OCI-M1 (cell line): ENCODE data around the gene INPP5A.
"Not testable (repeated sequence)": the region's sequence is repeated elsewhere in the genome, so short reads cannot be mapped to it uniquely, and the experiment has no call there.

Source experiments
- DNase-seq: peaks from one replicate; lab custom pipeline; 2025; lab: John Stamatoyannopoulos, UW

INPP5A gene

DNA sequence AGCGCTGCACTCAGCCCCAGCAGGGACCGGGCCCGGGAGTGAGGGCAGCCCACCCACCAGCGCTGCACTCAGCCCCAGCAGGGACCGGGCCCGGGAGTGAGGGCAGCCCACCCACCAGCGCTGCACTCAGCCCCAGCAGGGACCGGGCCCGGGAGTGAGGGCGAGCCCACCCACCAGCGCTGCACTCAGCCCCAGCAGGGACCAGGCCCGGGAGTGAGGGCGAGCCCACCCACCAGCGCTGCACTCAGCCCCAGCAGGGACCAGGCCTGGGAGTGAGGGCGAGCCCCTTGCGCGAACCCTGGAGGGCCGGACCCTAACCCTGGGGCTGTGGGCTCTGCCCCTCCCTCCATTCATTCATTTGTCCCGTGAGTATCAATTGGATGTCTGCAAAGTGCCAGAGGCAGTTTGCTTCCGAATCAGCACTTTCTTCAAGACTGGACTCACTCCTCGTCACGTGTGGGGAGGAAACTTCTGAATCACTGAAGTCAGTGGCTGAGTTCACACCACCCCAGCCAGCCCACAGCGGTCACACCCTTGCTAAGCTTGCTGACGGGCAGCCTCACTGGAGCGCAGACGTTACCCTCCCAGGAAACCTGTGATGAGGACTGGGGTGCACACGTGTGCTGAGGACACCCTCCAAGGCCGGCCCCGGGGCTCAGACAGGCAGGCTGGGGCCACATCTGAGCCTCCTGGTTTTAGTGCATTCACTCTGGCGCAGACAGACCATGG lies 205.8 kb downstream of the INPP5A start:
- not testable (repeated sequence) for DNase-seq

DNA sequence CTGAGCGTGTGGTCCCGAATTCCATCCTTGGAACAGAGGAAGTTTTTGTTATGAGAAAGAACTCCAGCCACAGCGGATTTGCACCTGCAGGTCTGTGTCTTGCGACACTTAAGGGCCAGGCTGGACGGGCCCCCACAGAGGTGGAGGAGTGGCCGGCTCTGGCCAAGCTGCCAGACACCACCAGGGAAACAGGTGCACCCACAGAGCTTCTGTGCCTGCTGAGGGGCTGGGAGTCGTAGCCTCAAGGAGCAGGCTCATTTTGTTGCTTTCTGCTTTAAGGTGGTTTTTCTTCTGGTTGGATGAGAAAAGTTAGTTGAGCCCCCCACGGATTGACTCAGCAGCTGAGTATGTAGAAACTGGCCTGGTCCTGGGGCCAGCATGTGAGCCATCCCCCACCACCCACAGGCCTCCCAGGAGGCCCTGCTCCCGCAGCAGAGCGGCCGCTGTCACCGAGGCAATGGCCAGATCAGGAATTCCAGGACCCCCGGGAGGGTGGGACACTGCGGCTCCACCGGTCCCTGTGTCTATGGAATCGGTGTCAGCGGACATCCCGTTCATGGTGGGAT lies 206.4 kb downstream of the INPP5A start:
- no peak for DNase-seq

DNA sequence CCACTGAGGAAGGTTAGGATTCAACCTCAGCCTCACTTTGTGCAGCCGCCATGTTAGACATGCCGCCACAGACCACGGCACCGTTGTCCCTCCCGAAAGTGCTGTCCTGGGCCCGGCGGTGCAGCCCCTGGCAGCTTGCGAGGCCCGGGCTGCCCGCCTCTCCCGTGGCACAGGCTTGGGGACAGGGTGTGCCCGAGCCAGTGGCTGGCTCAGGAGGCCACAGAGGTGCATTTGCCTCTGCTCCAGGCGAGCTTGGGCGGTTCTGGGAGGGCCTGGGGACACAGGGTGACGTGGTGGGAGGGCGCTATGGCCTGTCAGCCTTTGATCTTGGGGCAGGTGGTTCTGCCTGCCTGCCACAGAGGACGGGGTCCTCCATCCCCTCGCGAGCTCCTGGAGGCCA lies 207.3 kb downstream of the INPP5A start:
- no peak for DNase-seq

DNA sequence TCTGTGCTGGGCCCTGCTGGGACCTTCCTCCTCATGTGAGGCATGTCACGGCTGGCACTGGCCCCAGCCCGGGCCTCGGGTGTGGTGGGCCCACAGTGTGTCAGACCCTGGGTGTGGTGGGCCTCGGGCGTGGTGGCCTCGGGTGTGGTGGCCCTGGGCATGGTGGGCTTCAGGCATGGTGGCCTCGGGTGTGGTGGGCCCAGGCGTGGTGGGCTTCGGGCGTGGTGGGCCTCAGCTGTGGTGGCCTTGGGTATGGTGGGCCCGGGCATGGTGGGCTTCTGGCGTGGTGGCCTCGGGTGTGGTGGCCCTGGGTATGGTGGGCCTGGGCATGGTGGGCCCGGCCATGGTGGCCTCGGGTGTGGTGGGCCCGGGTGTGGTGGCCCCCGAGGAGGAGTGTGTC lies 207.9 kb downstream of the INPP5A start:
- DNase-seq: no peak

DNA sequence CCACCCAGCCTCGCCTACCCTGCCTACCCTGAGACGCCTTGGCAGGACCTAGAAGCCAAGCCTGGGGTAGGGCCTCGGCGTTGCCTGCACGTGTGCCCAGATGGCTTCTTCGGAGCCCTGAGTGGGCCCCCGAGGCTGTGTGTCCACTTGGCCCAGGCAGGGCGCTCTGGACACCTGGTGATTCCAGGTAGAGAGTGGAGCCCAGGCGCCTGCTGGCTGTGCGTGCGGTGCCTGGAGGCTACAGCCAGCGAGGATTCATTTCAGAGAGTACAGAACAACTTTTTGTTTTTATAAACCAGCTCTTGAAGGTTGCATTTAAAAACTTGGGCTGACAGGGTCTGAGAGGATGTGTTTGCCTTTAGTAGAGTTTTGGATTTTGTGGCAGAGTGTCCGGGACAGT lies 208.4 kb downstream of the INPP5A start:
- DNase-seq: no peak

DNA sequence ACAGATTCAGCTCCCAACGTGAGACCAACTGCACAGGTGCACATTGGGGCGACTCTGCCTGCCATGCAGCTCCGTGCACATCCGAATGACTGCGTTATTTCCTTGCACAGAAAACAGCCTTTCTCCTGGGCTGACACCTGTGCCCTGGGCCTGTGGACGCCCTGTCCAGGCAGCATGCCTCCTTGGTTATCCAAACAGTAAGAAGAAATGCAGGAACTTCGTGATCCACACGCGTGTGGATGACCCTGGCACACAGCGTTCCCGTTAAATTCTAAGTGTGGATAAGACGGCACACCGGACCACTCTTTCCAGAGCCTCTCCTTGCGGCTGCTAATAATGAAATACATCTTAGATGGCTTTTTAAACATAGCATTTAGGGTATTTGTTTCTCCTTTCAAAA lies 208.8 kb downstream of the INPP5A start:
- no peak for DNase-seq

DNA sequence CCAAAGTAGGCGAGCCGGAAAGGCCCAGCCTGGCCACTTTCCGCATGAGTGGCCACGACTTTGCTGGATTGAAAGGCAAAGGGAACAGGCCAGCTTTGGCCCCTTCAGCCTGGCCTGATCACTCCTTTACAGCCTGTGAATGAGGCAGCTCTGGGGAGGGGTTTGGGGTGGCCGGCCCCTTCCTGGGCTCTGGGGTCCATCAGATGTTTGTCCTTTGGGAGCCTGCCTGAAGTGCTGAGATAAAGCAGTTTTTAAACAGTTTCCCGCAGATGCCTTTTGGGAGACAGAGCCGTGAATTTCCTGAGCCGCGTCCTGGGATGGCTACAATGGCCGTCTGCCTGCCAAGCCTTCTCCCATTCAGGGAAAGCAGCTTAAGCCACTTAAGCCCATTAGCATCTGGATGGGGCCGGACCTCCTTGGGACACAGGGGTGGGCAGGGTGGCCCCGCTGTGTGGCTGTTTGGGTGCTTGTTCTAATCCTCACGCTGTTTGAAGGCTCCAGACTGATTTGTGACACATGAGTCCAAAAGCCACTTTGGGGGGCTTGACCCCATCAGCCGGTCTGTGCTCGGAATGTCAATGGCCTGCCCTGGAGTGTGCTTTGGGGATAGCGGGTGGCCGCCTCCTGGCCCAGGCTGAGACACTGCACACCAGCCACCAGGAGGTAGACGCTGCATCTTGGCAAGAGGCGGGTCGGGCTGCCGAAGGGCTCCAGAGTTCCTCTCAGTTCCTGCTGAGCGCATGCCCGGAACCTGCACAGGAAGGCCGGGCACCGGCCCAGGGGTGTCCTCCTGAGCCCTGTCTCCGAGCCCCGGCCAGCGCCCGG lies 209.4 kb downstream of the INPP5A start:
- DNase-seq: no peak

DNA sequence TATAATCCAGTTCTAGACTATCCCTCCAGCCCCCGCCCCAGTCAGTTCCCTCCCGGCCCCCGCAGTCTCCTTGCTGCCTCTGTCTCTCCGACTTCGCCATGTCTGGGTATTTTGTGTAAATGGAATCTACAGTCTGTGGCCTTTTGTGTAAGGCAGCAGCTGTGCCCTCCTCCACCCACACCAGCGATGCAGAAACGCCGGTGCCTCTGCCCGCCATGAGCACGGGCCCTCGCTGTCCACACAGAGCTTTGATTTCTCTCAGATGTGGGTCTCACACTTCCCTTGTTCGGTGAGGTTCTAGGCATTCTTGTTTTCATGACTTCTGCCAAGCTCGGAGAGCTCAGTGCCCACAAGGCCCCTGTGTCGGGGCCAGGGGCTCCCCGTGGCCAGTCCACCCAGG lies 210.5 kb downstream of the INPP5A start:
- DNase-seq: no peak

DNA sequence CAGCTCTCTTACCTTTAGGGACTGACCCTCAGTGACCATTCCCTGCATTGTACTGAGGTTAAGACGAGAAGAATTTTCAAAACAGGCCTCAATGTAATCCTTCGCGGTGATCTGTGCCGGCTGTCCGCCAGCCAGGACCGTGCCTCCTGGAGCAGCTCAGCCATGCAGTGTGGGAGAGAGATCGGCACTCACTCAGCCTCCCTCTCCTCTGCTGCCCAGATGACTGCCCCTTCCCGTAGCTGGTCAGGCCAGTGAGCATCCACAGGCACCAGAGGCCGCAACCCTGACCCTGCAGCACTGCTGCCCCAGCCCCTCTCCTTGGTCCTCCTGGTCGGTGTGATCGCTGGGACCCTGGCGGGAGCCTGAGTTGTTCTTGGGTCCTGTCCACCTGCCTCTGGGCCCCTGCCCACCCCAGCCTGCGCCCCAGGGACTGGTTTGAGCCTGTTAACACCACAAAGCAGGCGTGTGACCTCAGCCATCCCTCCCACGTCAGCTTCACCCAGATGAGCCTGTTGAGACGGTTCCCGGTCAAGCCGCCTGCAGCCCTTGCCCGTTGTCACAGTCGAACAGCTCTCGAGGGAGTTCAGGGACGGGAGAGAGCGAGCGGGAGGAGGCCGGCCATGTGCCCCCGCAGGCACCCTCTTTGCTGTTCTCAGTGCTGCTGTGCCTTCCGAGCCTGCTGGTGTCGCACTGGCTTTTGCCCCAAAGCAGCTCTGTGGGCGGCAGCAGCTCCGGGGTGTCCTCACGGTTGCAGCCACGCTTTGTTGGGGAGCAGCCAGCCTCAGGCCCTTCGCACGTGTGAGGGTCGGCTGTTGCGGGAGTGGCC lies 211.2 kb downstream of the INPP5A start:
- no peak for DNase-seq

DNA sequence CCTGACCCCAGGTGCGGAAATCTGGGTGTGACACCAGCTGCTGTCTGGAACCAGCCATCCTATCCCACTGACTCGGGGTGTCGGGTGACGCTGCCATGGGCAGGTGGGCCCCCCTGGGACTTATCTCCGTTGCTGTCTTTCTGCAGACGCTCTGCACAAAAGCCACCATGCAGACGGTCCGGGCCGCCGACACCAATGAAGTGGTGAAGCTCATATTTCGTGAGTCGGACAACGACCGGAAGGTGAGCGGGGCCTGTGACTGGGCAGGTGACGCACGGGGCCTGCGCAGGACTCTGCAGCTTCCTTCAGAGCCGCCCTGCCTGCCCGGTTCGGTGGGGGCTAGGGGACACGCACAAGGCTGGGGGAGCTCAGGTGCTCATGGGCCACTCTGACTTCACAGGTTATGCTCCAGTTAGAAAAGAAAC lies 211.8 kb downstream of the INPP5A start:
- no peak for DNase-seq

DNA sequence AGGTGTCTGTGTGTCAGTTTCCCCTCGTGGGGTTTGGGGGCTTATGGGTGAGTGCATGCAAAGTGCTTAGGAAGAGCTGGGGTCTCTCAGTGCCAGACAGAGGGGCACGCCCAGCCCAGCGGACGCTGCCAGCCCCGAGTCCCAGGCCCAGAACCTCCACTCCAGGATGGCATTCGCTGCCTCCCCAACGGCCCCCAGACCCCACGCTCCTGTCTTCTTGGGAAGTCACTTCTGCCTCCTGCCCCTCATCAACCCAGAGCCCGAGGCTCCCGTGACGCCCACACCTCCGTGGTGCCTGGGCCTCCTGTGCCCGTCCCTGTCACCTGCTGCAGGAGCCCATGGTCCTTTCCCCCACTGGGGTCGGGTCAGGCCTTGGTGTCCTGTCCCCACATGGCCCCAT lies 213.3 kb downstream of the INPP5A start:
- no peak for DNase-seq

DNA sequence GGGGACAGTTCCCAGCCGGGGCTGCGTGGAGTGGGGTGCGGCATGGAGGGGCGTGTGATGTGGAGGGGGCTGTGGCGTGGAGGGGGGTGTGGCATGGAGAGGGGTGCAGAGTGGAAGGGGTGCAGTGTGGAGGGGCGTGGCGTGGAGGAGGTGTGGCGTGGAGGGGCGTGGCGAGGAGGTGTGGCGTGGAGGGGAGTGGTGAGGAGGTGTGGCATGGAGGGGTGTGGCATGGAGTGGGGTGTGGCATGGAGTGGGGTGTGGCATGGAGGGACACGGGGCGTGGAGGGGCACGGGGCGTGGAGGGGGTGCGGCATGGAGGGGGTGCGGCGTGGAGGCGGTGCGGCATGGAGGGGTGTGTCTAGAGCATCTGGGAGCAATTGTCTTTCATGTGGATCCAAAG lies 214.8 kb downstream of the INPP5A start:
- no peak for DNase-seq

DNA sequence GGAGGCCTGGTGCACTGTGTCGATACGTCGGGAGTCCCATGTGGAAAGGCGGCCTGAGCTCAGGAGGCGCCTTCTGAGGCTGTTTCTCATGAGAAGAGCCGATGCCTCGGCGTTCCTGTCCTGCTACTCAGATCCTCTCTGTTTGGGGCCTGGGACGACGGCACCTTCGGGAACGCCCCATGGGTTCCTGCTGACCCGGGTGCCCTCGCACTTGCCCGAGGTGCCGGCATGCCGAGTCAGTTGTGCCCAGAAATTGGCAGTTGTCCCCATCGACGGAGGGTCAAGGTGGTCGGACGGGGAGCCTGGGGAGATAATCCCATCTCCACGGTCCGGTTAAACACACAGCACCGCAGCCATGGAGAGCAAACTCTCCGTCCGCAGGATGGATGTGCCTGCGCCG lies 215.4 kb downstream of the INPP5A start:
- DNase-seq: no peak

DNA sequence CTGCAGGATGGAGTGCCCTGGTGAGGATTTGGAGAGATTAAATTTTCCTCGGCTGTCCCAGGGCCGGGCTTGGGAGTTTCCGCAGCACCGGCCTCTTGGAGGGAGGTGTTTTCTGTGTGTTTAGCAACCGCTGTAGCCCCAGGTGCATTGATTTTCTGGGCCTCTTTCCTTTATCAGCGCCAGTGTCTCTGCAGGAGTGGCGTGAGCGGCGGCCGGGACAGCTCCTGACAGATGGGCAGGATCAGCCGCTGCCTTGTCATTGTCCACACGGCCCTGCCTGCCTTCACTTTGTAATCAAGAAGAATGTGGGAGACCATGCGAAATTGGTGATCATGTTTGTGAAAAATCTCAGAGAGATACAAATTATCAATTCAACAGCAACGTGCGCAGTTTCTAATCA lies 216.0 kb downstream of the INPP5A start:
- no peak for DNase-seq

DNA sequence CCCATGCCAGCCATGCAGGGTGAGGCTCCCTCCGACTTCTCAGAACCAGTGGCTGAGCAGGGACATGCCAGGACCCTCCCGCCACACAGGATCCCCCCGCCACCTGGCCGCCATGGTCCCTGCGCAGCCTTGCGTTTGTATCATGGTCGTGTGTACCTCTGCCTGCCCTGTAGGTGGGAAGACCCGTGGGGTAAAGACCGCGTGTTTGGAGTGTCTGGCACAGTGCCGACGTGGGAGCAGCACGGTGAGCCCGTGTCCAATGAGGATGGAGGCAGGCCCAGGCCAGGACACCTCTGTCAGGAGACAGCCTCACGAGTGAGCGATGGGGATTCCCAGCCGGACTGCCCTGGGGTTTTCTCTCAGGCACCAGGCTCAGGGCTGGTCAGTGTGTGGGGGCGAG lies 216.5 kb downstream of the INPP5A start:
- DNase-seq: no peak

DNA sequence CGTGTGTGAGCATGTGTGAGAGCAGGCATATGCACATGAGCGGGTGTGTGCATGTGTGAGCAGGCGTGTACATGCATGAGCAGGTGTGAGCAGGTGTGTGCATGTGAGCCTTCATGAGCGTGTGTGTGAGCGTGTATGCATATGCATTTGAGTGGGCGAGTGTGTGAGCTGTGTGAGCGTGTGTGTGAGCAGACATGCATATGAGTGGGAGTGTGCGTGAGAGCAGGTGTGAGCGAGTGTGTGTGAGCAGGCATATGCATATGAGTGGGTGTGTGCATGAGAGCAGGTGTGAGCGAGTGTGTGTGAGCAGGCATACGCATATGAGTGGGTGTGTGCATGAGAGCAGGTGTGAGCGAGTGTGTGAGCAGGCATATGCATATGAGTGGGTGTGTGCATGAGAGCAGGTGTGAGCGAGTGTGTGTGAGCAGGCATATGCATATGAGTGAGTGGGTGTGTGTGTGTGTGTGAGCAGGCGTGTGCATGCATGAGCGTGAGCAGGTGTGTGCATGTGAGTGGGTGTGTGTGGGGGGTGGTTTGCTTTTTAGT lies 217.7 kb downstream of the INPP5A start:
- no peak for DNase-seq

DNA sequence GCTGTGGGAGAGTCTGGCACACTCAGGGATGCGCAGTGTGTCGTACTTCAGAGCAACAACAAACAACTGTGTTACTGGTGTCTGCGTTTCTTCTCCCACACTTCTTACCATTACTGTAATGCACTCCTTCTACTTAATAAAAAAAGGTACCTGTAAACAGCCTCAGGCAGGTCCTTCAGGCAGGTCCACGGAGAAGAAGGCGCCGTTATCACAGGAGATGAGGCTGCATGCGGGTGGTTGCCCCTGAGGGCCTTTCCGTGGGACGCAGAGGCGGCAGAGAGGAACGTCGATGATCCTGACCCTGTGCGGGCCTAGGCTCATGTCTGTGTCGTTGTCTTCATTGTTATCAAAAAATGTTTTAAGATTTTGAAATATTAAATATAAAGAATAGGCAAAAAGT lies 219.0 kb downstream of the INPP5A start:
- no peak for DNase-seq

DNA sequence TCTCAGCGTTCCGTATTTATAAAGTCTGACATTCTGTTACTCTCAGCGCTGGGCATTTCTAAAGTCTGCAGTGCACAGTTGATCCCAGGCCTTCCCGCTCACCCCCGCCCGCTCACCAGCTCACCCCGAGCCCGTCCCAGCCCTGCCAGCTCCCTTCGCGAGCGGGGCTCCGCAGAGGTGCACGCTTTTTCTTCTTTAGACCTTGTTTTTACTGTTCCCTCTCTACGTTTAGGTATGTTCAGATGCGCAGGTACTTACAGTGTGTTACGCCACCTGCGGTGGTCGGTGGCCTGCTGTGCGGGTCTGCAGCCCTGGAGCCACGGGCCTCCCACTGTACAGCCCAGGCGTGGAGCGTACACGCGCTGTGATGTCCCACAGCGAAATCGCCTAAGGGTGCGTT lies 219.6 kb downstream of the INPP5A start:
- no peak for DNase-seq

DNA sequence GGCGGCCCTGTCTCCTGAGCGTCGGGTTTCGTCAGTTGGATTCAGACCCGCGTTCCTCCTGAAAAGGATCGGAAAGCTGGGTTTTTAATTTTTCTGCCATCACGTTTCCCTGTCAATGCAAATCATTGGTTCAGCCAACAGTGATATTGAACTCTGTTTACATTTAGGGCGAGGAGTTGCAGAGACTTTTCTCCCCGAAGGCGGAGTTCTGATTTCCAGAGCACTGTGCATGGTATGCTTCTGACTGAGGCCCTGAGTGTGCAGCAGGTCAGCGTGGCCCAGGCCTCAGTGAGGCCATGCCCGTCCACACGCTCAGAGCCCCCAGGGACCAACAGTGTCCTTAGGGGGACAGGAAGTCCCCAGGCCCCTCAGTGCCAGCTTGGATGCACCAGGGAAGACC lies 221.3 kb downstream of the INPP5A start:
- DNase-seq: no peak

DNA sequence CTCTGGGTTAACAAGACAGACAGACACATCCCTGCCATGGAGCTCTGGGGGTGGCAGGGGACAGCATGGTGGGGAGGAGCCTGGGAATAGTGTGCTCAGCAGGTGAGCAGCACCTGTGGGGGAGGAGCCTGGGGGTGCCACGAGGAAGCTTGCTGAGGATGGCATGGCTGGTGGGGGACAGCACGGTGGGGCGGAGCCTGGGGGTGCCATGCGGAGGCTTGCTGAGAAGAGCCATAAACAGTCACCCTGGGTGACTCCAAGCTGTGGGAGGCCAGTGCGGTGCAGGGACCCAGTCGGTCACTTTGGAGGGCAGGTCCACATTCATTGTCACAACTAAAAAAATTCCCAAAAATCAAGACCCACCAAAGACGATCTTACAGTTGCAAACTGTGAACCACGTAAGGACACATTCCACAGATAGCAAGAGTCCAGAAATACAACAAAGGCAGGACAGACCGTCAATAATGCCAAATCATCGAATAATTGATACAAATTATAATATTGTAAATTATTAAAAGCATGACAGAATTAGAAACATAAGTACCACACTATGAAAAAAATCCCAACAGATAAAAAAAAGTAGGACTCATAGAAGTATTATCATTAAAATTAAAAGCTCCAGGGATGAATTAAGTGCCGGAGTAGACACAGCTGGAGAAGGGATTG lies 223.9 kb downstream of the INPP5A start:
- DNase-seq: no peak

DNA sequence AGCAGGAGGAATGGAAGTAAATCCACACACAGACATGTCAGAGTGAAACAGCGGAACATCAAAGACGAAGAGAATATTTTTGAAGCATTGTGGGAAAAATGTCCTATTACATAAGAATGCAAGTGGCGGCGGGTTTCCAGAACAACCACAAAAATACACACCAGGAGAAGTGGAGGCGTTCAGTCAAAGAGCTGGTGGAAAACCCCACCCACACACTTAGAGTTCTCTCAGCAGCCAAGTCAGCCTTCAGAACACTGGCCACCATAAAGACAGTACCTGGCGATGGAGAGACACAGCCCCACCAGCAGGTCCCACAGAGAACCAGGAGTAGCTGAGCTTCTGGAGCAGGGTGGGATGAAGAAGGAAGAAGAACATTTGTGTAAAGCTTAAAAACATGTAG lies 224.7 kb downstream of the INPP5A start:
- no peak for DNase-seq

DNA sequence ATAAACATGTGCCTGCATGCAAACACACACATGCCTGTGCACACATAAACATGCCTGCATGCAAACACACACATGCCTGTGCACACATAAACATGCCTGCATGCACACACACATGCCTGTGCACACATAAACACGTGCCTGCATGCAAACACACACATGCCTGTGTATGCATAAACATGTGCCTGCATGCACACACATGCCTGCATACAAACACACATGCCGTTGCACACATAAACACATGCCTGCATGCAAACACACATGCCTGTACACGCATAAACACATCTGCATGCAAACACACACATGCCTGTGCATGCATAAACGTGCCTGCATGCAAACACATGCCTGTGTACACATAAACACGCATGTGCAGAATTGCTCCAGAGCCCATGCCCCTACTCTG lies 226.0 kb downstream of the INPP5A start:
- no peak for DNase-seq
